Gastroesophageal sphincter (tissue), 3 donors: ENCODE results near the gene SFSWAP.

Source experiments
- POLR2AphosphoS5 ChIP-seq: sonication (generic); formaldehyde crosslinking; IDR thresholded peaks from one replicate; pipeline ENCODE4 v1.6.1; 2017; ENCODE audit warnings: antibody characterized with exemption
- TF ChIP-seq, protein P1 (sequence below), 4 experiments: fragments of 200-600 bp in 2 of 4; fragments of 450-650 bp in 2 of 4; sonication (generic) in 1 of 4; IDR thresholded peaks; one replicate each; pipeline ENCODE4 v1.5.1; 2017 to 2019; ENCODE audit warnings: antibody characterized with exemption in 4 of 4, mild to moderate bottlenecking in 2 of 4, moderate library complexity in 2 of 4

DNA sequence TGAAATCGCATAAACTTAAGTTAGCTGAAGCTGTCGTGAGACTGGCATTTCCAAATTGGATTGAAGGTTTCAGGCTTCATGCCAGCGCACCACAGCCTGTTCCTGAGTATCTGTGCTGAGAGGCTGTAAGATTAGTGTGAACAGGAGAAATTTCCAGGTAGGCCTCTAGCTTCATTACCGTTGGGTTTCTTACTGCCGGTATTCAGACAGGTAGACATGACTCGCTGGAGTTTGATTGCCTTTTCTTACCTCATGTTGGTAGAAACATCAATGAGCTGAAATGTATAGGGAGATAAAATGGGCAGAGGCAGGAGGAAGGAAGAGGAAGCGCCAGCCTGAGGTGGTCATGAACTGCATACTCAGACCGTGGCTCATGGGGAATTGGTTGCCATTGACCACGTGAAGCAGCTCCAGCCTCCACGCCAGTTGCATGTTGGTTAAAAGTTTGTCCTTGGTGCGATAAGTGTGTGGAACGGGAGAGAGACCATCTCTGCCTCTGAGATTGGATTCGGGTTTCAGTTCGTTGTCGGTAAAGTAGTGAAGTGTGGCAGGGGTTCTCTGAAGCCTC lies 75.0 kb downstream of the SFSWAP start:
- TF ChIP-seq, protein P1, sequence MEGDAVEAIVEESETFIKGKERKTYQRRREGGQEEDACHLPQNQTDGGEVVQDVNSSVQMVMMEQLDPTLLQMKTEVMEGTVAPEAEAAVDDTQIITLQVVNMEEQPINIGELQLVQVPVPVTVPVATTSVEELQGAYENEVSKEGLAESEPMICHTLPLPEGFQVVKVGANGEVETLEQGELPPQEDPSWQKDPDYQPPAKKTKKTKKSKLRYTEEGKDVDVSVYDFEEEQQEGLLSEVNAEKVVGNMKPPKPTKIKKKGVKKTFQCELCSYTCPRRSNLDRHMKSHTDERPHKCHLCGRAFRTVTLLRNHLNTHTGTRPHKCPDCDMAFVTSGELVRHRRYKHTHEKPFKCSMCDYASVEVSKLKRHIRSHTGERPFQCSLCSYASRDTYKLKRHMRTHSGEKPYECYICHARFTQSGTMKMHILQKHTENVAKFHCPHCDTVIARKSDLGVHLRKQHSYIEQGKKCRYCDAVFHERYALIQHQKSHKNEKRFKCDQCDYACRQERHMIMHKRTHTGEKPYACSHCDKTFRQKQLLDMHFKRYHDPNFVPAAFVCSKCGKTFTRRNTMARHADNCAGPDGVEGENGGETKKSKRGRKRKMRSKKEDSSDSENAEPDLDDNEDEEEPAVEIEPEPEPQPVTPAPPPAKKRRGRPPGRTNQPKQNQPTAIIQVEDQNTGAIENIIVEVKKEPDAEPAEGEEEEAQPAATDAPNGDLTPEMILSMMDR (IDR thresholded peaks at IDR 0.05): no peak
- TF ChIP-seq POLR2AphosphoS5: no peak
